K562 (cell line): ENCODE results near the gene B4GALNT4.

Source experiments
- ATF1 ChIP-seq, 2 experiments: fragments of 450-650 bp in 1 of 2; IDR thresholded peaks; 2 replicates each; pipeline ENCODE4 v1.6.1; 2016; ENCODE audit warnings: missing compliant biosample characterization in 1 of 2, missing genetic modification characterization in 1 of 2
- CTCF ChIP-seq, 3 experiments: IDR thresholded peaks in 2 of 3; conservative IDR thresholded peaks in 1 of 3; 2 replicates each; pipeline ENCODE4 v1.5.1; 2011 to 2012; ENCODE audit warnings: low read length in 3 of 3, mild to moderate bottlenecking in 3 of 3, control low read depth in 2 of 3, improper control_type of control experiment in 1 of 3, inconsistent platforms in 1 of 3, low read depth in 1 of 3, mixed read lengths in 1 of 3, moderate library complexity in 1 of 3; ENCODE audit not compliant: insufficient read depth in 2 of 3
- HSF4 ChIP-seq: fragments of 250-450 bp; sonication (Bioruptor Pico); IDR thresholded peaks from 2 replicates; pipeline ENCODE4 v2.1.2; 2022; ENCODE audit warnings: mild to moderate bottlenecking, moderate library complexity, borderline replicate concordance
- KHSRP ChIP-seq: fragments of 450-650 bp; IDR thresholded peaks from 2 replicates; pipeline ENCODE4 v1.6.1; 2017
- MEIS2 ChIP-seq: fragments of 450-650 bp; IDR thresholded peaks from 2 replicates; pipeline ENCODE4 v1.6.1; 2014; ENCODE audit warnings: mild to moderate bottlenecking; ENCODE audit not compliant: partially characterized antibody
- MYNN ChIP-seq, 2 experiments: sonication (generic); formaldehyde crosslinking in 1 of 2; IDR thresholded peaks; 2 replicates each; pipeline versions ENCODE4 v1.5.0 to v1.6.1; 2016 to 2020; ENCODE audit warnings: antibody characterized with exemption in 1 of 2, missing genetic modification reagents in 1 of 2
- POLR2AphosphoS5 ChIP-seq: IDR thresholded peaks from 2 replicates; pipeline ENCODE4 v1.6.1; 2011; ENCODE audit warnings: mild to moderate bottlenecking, low read depth, low read length, moderate library complexity; ENCODE audit not compliant: control insufficient read depth, insufficient read depth
- POU5F1 ChIP-seq: fragments of 150-350 bp; IDR thresholded peaks from 2 replicates; pipeline ENCODE4 v1.6.1; 2014; ENCODE audit warnings: borderline replicate concordance, low read length, low read depth, mild to moderate bottlenecking; ENCODE audit not compliant: partially characterized antibody
- TEAD2 ChIP-seq: fragments of 450-650 bp; IDR thresholded peaks from 2 replicates; pipeline ENCODE4 v1.6.1; 2016; ENCODE audit warnings: missing genetic modification characterization, control low read depth, missing compliant biosample characterization
- ZBTB7A ChIP-seq: IDR thresholded peaks from 2 replicates; pipeline ENCODE4 v1.6.1; 2011; ENCODE audit warnings: low read depth, mild to moderate bottlenecking, low read length, moderate library complexity, borderline replicate concordance; ENCODE audit not compliant: control insufficient read depth

GRCh38 chr11:391117-392017 is 22.1 kb downstream of the B4GALNT4 start:
- TF ChIP-seq MYNN (IDR thresholded peaks at IDR 0.05), result no peak
- no peak for TF ChIP-seq MYNN (CRISPR knock-in tag; IDR thresholded peaks at IDR 0.05)
- no peak for TF ChIP-seq CTCF (IDR thresholded peaks at IDR 0.05 in 2 of 3, conservative IDR thresholded peaks at IDR 0.05 in 1 of 3; ENCODE audit: insufficient read depth in 2 of 3, low read depth in 1 of 3, low read length in 3 of 3)
- no peak for TF ChIP-seq HSF4
- no peak for TF ChIP-seq POLR2AphosphoS5
- no peak for TF ChIP-seq POU5F1
- no peak for TF ChIP-seq ZBTB7A
- TF ChIP-seq TEAD2 (tag), result no peak
- TF ChIP-seq KHSRP, result no peak
- no peak for TF ChIP-seq ATF1 (CRISPR knock-in tag; IDR thresholded peaks at IDR 0.05)
- no peak for TF ChIP-seq ATF1 (tag; IDR thresholded peaks at IDR 0.05)
- TF ChIP-seq MEIS2, result no peak
